ENCODE results near the gene NBPF1. TPM values are rescaled to one million over a fixed set of nuclear protein-coding genes. Genes with fewer than 3 reads are reported as not detected.
"Not testable (repeated sequence)": the region's sequence is repeated elsewhere in the genome, so short reads cannot be mapped to it uniquely, and the experiment has no call there.

The NBPF1 gene
- total and polyA plus RNA-seq, 12 donors = 2.8 to 15.2 (median 11.0) TPM

DNA sequence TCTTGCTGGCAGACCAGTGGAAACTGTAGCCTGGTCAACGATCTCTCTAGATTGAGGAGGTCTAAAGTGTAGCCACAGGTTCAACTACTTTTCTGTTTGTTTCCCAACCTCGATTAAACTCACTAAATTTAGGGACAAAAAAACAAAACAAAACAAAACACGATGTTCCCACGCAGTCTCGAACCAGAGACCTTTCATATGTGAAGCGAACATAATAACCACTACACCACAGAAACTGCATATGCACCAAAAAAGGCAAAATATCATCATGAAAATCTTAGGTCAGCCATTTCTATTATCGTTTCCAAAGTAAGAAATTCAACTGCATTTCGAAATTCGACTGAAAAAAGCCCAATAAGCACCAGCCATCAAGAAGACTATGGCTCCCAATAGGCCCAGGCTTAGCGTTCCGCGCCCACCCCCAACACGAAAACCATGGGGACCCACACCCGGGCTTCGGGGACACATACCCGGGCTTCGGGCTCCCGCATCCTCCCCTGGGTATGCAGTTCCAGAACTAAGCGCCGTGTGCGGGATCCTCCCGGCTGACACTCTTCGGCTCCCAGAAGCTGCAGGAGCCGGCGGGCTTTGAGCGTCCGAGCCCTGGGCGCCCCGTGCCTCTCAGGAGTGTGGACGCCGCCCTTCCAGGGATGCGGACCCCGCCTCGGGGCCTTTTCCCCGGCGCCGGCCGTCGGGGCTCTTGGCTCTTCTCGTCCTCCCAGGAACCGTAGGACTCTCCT is 65.7 kb downstream of the NBPF1 start:
- H3K27me3 ChIP-seq = peaks cover 0 to 34% (median 0%) of the 10 kb centered on the region in 7 donors
- H3K36me3 ChIP-seq; H3K27ac ChIP-seq; H3K4me1 ChIP-seq; H3K4me3 ChIP-seq; DNase-seq; intact Hi-C loops (cut with DNase I); H3K9me3 ChIP-seq; ATAC-seq: not testable (repeated sequence)
- WGBS, 2 donors = 31 to 75% methylated on average over 7 to 25 of the region's 41 CpGs

DNA sequence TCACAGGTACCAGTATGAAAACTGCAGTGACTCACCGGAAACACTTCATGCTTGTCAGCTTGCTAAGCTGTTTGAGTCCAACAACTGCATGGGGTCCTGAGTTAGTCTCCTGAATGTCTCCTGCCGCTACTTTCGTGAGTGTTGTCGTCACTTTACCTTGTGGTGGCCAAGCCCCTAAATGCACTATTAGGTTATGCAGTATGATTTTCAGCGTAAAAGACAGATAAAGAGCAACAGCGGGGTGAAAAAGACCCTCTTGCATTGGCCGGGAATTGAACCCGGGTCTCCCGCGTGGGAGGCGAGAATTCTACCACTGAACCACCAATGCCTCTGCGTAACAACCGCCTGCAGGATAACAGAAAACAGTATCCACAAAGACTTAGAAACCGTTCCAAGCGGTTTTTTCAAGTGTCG is 67.7 kb downstream of the NBPF1 start:
- H3K27me3 ChIP-seq = peaks cover 0 to 34% (median 0%) of the 10 kb centered on the region in 7 donors
- 25 to 42% methylated on average over 11 to 12 of the region's 16 CpGs for WGBS, 2 donors
- H3K4me3 ChIP-seq; H3K4me1 ChIP-seq; H3K36me3 ChIP-seq; DNase-seq; intact Hi-C loops (cut with DNase I); ATAC-seq; H3K27ac ChIP-seq; H3K9me3 ChIP-seq: not testable (repeated sequence)

DNA sequence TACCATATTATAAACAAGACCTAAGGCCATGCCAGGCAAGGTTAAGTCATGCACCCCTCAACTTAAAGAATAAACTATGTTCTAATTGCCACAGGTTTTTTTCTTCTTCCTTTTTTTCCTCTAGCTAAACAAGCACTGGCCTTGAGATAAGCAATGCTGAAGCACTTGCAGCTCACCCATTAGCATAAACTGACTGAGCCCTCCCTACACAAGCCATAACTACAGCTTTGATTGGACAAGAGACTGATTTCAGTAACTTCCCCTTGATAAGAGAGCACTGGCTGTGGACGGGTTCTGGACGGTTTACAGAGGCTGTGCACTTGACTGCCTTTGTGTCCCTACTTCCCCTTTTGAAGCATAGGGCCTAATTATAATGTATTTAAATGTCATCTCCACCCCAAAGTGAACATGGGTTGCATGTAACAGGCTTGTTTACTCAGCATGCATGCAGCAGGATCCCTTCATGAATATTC is 72.9 kb downstream of the NBPF1 start:
- H3K27ac ChIP-seq = peak overlapping the region in 1 of 10 donors; percentile 1
- H3K36me3 ChIP-seq; DNase-seq; H3K4me3 ChIP-seq; ATAC-seq; H3K9me3 ChIP-seq; H3K4me1 ChIP-seq; intact Hi-C loops (cut with DNase I): not testable (repeated sequence)
- peaks cover 0 to 16% (median 11%) of the 10 kb centered on the region in 7 donors for H3K27me3 ChIP-seq
- 6% methylated on average over 2 of the region's 2 CpGs; no CpG with 5 or more reads in 1 of the 2 donors for WGBS, 2 donors

DNA sequence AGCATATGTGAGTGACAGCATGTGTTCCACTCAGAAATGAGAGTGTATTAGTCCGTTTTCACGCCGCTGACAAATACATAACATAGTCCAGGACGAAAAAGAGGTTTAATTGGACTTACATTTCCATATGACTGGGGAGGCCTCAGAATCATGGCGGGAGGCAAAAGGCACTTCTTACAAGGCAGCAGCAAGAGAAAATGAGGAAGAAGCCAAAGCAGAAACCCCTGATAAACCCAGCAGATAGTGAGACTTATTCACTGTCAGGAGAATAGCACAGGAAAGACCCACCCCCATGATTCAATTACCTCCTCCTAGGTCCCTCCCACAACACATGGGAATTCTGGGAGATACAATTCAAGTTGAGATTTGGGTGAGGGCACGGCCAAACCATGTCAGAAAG is 75.8 kb downstream of the NBPF1 start:
- intact Hi-C loops (cut with DNase I); H3K27ac ChIP-seq; H3K9me3 ChIP-seq; H3K4me3 ChIP-seq; ATAC-seq; H3K36me3 ChIP-seq; DNase-seq: not testable (repeated sequence)
- Histone ChIP-seq H3K4me1 (peaks cover 0 to 17% (median 3%) of the 10 kb centered on the region in 9 donors), H3K27me3 (peaks cover 0 to 29% (median 22%) of the 10 kb centered on the region in 7 donors)
- 69 to 92% methylated on average over 5 of the region's 6 CpGs for WGBS, 2 donors

DNA sequence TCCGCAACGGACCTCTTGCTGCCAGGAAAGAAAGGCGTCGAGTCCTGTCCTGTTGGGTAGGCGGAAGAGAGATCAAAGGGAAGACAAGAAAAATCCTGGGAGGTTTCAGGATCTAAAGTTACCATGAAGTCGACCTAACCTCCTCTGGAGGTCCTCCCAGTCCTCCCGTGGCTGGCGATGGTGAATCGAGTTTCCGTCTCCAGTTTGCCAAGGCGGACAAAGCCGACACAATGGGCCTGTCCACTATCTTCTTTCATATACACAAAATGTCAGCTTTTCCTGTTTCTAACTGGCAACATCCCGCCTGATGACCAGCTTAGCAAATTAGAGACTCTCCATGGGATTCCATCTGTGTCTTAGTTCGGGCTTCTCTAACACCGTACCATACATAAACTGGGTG is 76.6 kb downstream of the NBPF1 start:
- H3K36me3 ChIP-seq; DNase-seq; H3K4me3 ChIP-seq; H3K27ac ChIP-seq; intact Hi-C loops (cut with DNase I); H3K9me3 ChIP-seq; ATAC-seq: not testable (repeated sequence)
- Histone ChIP-seq H3K27me3 (peaks cover 0 to 37% (median 24%) of the 10 kb centered on the region in 7 donors), H3K4me1 (peaks cover 0 to 17% (median 3%) of the 10 kb centered on the region in 9 donors)
- WGBS, 2 donors = 77 to 85% methylated on average over 15 of the region's 15 CpGs

DNA sequence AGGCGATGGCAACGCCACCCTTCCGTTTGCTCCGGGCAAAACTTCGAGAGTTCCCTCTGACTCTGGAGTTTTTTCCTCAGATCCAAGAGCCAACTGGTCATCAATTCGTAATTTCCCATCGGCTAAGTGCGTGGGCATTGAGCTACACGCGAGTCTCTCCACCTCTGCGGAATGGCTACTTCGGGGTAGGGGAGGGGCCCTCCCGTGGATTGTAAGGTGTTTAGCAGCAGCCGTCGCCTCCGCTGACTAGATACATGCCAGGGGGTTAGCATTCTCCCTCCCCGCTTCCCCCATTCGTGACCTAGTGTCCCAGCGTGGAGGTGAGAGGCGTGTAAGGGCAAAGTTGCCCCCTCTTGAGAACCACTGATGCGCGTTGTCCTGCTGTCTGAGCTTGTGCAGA is 77.5 kb downstream of the NBPF1 start:
- H3K27me3 ChIP-seq = peaks cover 0 to 45% (median 33%) of the 10 kb centered on the region in 7 donors
- H3K27ac ChIP-seq; H3K36me3 ChIP-seq; H3K9me3 ChIP-seq; intact Hi-C loops (cut with DNase I); DNase-seq: not testable (repeated sequence)
- H3K4me1 ChIP-seq = peaks cover 0 to 17% (median 3%) of the 10 kb centered on the region in 9 donors
- H3K4me3 ChIP-seq = peak overlapping the region in 6 of 10 donors; percentile 2 to 41 (median 33)
- 39 to 48% methylated on average over 19 to 22 of the region's 22 CpGs for WGBS, 2 donors
- ATAC-seq = peak in 3 of 8 donors; percentile 13 to 54 (median 30)

DNA sequence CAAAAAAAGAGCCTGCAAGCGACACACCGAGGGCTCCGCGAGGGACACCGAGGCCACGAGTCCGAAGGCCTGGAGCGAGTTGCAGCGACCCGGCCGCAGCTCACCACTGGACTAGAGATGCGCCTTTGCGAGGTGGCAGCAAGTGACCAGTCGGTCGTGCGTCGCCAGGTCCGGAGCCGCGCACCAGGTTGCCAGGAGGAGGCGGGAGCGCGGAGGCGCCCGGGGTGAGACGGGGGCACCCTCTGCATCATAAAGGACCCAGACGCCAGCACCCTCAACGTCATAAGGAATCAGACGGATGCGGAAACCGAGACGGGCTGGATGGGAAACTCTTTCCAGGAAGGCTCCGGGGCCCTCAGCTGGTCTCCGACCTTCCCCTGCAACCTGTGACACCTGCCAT is 77.9 kb downstream of the NBPF1 start:
- 11 to 17% methylated on average over 33 to 34 of the region's 34 CpGs for WGBS, 2 donors
- peak in 6 of 8 donors; percentile 18 to 45 (median 38) for ATAC-seq
- Histone ChIP-seq H3K27me3 (peaks cover 0 to 45% (median 37%) of the 10 kb centered on the region in 7 donors), H3K4me3 (peak overlapping the region; percentile 2 to 41 (median 29)), H3K4me1 (peaks cover 0 to 13% (median 3%) of the 10 kb centered on the region in 9 donors)
- H3K27ac ChIP-seq; H3K9me3 ChIP-seq; H3K36me3 ChIP-seq; intact Hi-C loops (cut with DNase I): not testable (repeated sequence)
- peak in 1 of 2 donors; percentile 19 for DNase-seq

DNA sequence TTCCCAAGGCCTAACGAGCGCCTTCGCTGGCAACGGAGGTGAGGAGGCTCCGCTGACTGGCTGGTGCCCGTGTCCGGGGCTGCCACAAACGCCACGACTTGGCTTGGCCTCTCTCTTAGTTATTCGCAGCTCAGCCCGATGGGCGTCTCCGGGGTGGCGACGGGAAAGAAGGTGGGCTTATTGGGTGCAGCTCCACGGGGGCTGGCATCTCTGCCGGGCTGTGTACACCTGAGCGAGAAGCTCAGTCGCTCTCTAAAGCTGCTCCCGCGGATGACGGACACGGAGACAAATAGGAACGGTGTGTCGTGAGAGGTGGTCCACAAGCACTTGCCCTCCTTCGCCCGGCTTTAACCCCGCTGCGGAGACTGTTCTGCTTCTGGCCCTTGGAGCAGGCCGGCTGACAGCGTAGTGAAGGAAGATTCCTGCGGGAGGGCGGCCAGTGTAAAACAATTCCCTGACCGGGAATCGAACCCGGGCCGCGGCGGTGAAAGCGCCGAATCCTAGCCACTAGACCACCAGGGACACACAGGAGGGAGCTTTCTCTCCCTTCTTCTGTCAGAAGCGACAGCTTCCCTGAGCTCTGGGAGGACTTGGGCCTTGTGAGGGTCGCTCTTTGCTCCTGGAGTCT is 78.4 kb downstream of the NBPF1 start:
- Histone ChIP-seq H3K4me1 (peaks cover 0 to 12% (median 3%) of the 10 kb centered on the region in 9 donors), H3K27me3 (peaks cover 0 to 49% (median 42%) of the 10 kb centered on the region in 7 donors), H3K4me3 (peak overlapping the region in 9 of 10 donors; percentile 5 to 41 (median 32))
- DNase-seq (peak; percentile 58 to 64), ATAC-seq (peak; percentile 58 to 90 (median 83))
- H3K27ac ChIP-seq; H3K9me3 ChIP-seq; intact Hi-C loops (cut with DNase I); H3K36me3 ChIP-seq: not testable (repeated sequence)
- 0 to 4% methylated on average over 25 to 32 of the region's 43 CpGs for WGBS, 2 donors

DNA sequence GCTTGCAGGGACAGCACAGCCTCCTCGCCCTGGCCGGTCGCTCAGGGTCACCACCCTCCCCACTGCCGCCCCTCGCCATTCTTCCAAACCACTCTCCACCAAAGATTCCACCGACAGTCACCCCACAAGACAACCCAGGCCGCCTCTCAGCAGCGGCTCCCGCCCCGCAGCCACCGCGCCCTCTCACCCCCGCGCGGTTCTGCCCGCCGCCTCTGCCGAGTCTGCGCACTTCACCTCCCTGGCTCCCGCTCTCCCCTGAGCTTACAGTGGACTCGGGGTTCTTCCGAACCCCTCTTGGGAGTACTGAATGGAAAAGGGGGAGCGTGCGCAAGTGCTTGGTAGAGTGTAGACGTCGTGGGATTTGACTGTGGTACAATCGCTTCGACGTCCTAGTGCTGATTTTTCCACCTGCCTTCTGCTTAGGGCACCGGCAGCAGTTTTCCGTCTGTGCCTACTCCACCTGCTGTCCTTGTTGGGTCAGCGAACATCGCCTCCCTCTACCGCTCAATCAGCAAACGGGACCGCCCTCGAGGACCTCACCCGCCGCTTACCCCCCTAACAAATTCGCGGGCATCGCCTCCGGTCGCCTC is 79.0 kb downstream of the NBPF1 start:
- intact Hi-C loops (cut with DNase I); H3K36me3 ChIP-seq; H3K9me3 ChIP-seq; DNase-seq; H3K27ac ChIP-seq: not testable (repeated sequence)
- ATAC-seq = peak in 4 of 8 donors; percentile 22 to 72 (median 47)
- Histone ChIP-seq H3K4me3 (peak overlapping the region in 3 of 10 donors; percentile 5 to 32 (median 28)), H3K27me3 (peaks cover 0 to 49% (median 42%) of the 10 kb centered on the region in 7 donors), H3K4me1 (peaks cover 0 to 12% (median 3%) of the 10 kb centered on the region in 9 donors)
- WGBS, 2 donors = 5 to 7% methylated on average over 30 to 42 of the region's 44 CpGs

Measured in heart right ventricle (tissue), 16 donors.